GM21367 (cell line): ENCODE results near the gene DNAAF3.

ENCODE experiments used
- ATAC-seq: cut with Tn5 transposase; IDR thresholded peaks from one replicate; pipeline ENCODE4 v1.9.1; 2021; ENCODE audit not compliant: unreplicated experiment

The DNAAF3 gene

DNA sequence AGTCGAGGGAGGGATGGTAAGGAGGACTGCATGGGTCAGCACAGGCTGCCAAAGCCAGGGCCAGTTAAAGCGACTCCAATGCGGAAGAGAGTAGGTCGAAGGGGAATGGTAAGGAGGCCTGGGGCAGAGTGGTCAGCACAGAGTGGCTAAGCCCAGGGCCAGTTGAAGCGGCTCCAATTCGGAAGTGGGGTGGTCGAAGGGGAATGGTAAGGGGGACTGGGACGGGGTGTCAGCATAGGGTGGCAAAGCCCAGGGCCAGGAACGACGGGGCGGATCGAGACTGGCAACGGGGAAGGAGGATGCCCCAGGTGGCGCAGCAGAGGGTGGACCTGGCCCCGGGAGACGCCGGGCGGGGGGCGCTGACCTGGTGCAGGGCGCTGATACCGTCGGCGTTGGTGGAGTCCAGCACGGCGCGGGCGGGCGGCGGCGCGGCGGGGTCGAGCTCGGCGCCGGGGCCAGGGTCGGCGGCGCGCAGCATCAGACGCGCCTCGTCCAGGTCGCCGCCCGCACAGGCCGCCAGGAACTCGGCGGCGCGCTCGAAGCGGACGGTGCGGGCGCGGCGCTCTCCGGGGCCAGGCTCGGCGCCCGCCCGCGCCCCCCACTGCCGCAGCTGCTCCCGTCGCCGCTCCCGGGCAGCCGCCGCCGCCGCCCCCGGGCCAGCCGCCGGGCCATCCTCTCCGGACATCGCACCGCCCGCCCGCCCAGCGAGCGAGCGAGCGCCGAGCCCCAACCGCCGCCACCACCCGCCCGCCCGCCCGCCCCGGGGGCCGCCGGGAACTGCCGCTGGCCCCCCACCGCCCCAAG lies 49.4 kb downstream of the DNAAF3 start, which contains the start of gene PPP1R12C:
Gene PPP1R12C (minus strand): TSS at position 779 of the 804 bp plus-strand sequence. CDS start 94 bp downstream, at position 685.
- ATAC-seq = no peak

DNA sequence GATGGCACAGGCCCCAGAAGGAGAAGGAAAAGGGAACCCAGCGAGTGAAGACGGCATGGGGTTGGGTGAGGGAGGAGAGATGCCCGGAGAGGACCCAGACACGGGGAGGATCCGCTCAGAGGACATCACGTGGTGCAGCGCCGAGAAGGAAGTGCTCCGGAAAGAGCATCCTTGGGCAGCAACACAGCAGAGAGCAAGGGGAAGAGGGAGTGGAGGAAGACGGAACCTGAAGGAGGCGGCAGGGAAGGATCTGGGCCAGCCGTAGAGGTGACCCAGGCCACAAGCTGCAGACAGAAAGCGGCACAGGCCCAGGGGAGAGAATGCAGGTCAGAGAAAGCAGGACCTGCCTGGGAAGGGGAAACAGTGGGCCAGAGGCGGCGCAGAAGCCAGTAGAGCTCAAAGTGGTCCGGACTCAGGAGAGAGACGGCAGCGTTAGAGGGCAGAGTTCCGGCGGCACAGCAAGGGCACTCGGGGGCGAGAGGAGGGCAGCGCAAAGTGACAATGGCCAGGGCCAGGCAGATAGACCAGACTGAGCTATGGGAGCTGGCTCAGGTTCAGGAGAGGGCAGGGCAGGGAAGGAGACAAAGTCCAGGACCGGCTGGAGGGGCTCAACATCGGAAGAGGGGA lies 50.1 kb downstream of the DNAAF3 start:
- no peak for ATAC-seq

DNA sequence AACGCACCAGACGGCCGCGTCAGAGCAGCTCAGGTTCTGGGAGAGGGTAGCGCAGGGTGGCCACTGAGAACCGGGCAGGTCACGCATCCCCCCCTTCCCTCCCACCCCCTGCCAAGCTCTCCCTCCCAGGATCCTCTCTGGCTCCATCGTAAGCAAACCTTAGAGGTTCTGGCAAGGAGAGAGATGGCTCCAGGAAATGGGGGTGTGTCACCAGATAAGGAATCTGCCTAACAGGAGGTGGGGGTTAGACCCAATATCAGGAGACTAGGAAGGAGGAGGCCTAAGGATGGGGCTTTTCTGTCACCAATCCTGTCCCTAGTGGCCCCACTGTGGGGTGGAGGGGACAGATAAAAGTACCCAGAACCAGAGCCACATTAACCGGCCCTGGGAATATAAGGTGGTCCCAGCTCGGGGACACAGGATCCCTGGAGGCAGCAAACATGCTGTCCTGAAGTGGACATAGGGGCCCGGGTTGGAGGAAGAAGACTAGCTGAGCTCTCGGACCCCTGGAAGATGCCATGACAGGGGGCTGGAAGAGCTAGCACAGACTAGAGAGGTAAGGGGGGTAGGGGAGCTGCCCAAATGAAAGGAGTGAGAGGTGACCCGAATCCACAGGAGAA lies 50.9 kb downstream of the DNAAF3 start:
- ATAC-seq = no peak

- ATAC-seq = no peak
Measured at GRCh38 chr19:55114566-55115145, 51.8 kb downstream of the DNAAF3 start.

- no peak for ATAC-seq
Measured at GRCh38 chr19:55113570-55114039, 52.8 kb downstream of the DNAAF3 start.

- no peak for ATAC-seq
Measured at GRCh38 chr19:55112777-55113569, 53.4 kb downstream of the DNAAF3 start.

DNA sequence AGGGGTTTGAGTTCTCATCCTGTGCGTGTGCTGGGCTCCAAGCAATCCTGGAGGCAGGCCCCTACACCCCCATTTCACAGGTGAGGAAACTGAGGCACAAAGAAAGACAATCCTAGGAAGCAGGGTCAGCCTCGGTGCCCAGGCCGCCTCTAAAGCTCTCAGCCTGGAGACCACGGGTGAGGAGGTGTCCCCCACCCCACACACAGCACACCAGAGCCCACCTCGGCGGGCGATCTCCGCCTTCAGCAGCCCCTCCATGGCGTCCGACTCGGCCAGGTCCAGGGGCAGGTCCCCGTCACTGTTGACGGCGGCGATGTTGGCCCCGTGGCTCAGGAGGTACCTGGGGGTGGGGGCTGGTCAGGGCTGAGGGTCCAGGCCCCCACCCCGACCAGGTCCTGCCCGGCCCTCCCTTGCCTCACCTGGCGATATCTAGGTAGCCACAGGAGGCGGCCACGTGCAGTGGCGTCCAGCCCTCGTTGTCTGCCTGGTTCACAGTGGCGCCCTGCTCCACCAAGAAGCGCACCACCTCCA lies 54.1 kb downstream of the DNAAF3 start:
- ATAC-seq = no peak

GRCh38 chr19:55111238-55111831 lies 55.1 kb downstream of the DNAAF3 start:
- no peak for ATAC-seq

DNA sequence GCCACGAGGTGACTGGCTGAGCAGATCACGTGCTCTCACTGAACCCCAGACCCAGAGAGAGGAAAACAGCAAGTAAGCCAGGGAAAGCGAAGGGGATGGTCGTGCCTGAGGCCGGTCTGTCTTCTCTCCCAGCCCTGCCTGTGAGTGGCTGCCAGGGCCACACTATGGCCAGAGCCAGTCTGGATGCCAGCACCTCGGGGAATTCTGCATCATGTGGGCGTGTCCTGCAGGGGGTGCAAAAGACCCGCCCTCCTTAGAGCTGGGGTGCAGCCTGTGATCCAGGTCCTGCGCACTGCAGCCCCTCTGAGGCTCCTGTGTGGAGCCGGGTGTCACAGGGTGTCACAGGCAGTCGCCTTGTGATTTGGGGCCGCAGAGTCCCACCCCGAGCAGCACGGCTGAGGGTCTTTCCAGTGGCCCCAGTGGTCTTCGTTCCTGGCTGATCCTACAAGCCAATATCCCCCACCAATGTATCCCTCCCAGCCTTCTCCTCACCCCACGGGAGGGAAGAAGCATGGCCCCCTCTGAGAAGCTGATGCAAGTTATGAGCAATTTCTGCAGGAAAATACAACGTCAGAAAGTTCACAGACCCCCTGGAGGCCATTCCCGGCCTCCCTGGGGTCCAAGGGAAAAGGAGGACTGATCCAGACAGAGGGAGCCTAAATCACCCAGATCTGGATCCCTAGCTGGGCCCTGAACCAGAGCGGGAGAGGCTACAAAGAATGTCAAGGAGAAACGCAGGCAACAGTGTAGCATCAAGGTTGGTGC lies 56.7 kb downstream of the DNAAF3 start:
- ATAC-seq = no peak
